Cerebellar nuclear complex (tissue), 1 donor: ENCODE results near the gene ANK3.
A peak's percentile ranks its signal among the peaks of the same experiment; 100 is the strongest.
"Not testable (repeated sequence)": the region's sequence is repeated elsewhere in the genome, so short reads cannot be mapped to it uniquely, and the experiment has no call there.

Experiments
- DNase-seq, 2 experiments: peaks; one replicate each; lab custom pipeline; 2025; lab: John Stamatoyannopoulos, UW

ANK3 gene

DNA sequence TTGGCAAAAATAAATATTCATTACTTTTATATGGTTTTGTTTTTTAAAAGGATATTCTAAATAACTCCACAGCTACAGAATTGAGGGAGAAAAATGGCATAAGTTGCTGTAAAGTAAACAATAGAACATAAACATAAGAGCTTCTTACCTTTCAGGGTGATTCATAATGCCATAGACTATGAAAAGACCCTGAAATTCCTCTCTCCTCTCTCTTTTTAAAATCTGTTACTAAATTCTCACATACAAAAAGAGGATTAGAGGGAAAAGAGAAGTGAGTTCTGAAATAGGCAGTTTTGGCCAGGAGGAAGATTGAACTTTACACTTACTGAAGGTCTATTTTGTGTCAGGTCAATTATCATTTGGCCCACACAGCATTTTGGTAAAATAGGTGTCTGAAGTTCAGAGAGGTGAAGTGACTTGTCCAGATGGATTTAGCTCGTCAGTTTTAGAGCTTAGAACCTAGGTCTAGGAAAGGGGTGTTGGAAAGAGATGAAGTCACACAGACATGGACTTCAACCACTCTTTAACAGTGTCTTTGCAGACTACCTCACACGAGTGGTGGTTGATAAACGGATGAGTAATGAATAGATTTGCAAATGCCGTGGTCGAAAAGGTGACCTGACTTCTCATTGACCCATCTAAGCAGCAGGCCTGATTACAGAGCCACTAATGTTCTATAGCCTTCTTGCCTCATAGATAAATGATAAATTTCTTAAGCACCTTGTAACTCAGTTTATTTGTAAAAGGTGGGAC is 292.7 kb downstream of the ANK3 start:
- no peak for DNase-seq

DNA sequence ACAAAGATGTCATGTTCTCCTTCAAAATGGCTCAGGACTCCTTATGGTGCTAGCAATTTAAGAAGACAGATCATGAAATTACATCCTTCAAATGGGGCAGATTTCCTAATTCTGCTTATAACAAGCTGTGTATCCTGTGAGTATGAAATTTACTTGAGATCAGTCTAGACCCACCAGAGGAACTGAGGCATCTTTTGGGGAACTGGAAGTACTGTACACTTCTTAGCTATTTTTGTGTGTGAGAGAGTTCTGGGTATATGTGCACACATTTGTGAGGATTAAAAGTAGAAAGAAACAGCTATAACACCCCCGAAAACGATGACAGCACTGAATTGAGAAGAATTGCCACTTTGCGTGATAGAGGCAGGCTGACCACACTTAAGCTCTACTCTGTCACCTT is 296.4 kb downstream of the ANK3 start:
- DNase-seq, result no peak

DNA sequence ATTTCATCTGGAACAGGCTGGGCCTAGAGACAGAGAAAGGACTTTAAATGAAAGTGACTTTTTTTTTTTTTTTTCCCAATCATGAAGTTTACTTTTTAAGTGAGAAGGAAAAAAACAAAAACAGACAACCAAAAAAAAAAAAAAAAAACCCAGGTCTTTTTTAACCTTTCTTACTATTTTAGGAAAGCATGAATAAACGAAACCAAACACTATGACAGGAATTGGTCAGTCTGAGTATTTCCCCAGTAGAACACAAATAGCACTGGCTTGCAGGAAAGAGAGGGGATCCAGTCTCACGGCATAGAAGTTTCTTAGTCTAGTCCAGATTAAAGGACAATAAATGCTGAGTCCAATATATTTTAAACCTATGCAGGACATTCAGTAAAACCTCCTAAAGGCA is 302.8 kb downstream of the ANK3 start:
- DNase-seq, result no peak

DNA sequence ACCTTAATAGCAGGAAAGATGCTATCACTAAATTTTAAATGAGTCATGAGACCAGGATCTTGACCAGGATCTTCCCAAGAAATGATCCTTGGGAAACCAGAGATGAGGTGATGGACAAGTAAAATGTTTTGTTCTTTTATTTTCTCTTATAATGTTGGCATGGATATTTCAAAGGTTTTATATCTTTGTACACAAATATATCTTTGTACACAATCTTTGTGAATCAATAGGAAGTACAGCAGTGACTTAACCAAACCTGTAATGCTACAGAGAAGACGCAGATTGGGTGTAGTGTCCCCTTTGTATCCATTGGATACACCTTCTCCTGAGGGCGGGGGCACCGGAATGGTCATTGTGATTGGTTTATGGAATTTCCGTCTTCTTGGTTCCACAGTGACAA is 303.3 kb downstream of the ANK3 start:
- DNase-seq, result no peak

DNA sequence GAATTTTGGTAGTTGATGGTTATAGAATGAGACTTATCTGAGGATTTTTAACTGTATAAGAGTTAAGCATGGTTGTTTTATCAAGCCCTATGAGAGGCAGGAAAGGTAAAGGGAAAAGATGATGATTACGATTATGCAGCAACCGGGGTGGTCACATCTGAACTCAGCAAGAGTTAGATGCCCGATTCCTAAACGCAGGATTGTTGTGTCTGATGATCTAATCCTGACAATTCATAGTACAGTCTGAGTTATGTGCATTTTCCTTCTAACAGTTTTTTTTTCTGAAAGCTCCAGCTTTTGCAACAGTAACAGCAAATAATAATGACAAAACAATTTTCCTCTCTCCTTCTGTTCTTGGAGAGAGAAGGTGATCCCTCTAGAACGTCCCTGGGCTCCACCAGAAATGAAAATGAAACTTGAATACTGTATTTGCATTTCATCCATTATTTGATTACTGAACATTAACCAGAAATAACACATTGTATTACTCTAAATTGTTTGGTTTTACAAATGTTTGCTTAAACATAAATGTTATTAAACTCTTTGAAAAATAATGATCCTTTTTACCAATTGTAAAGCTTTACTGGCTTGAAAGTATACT is 306.8 kb downstream of the ANK3 start:
- DNase-seq, result no peak

DNA sequence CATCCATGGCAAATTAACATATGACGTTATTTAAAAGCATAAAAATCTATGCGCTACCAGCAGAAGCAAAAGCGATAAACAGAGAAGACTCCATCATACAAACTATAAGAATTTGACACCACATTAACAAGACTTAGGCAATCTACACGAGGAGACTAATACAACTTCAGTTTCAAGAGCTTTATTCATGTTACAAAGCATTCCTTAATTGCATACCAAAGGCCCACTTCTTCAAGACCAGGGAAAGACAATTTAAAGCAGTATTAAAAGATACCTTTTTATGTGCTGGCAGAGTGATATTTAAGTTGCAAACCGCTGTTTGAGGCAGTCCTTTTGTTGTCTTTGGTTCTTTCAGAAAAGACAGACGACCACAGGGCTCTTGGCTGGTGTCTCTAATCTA is 307.3 kb downstream of the ANK3 start:
- DNase-seq, result no peak

DNA sequence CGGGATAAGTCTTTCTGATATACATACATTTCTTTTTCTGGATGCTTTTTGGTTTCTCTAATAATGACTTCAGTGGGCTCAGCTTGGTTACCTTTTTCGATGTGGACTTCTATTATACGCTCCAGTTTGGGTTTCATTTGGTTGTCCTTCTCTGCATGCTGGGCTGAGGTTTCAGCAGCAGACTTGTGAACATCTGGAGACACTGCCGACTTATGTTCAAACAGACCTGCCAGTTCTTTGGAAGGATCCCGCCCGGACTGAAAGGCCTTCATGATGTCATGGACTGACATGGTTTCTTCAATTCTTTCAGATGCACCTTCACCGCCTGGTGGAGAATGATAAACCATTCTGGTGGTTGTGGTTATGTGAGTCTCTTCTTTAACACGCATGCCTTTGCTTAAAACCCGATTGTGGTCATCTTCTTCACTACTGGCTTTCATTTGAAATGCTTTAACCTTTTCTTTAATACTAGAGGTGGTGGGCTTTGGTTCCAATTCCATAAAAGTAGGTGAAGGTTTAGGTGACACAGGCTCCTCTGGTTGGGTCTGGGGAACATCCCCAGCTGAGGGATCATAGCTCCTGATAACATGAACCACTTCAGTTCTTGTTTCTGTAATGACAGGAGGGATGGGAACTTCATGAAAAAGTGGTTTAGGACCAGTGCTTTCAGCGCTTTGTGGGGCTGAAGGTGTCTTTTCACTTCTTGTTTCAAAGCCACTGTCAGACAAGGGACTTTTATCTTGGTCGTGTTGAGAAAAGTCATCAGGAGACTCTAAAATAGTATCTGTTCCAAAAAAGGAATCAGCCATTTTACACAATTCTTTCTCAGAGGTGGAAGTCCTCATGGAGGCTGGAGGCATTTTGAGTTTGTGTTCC is 315.7 kb downstream of the ANK3 start:
- no peak for DNase-seq

DNA sequence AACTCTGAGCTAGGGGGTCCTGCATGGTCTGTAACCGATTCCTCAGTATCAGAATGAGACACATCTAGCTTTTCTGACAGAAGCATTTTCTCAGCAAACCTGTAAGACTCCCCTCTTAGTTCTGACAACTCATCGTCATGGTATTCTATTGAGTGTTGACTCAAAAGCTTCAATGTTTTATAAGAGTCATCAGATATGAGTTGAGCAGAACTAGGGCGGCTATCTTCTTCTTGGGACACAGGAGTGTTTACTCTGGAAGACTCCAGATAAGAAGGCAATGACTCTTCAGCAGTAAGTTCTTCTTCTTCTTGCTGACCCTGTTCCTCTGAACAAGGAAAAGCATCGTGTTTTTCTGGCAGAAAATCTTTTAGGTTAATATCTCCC is 316.3 kb downstream of the ANK3 start:
- no peak for DNase-seq

DNA sequence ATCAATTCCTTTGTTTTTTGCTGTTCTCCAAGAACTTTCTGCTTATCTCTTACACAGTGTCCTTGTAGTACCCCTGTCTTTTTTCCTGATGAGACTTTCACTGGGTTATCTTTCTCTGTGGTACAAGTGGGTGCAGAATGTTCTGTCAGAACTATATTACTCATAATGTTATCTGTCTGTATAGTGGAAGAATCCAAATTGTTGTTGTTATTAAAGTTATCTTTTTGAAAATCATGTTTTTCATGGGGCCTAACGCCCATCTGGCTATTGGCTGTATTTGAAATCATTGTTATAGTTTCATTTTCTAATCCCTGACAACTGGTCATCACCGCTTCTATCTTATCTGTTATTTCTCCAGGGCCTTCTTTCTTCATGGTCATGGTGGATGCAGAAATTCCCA is 320.4 kb downstream of the ANK3 start:
- no peak for DNase-seq

DNA sequence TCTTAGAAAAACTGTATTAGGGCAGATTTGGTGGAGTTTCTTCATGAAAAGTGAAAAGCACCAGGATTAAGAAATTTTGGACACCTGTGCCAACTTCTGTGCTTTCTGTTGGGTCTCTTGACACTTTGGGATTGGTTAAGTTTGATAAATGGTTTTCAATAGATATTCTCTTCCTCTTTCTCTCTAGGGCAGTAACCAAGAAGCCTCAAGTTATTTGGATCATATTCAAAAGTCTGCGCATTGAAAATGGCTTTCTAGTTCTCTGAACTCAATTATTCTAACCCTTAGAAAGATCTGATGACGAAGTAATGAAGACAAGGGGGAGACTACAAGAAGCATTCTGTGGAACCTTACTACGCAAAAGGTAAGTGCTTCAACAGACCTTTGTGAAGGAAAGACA is 339.3 kb downstream of the ANK3 start:
- no peak for DNase-seq

DNA sequence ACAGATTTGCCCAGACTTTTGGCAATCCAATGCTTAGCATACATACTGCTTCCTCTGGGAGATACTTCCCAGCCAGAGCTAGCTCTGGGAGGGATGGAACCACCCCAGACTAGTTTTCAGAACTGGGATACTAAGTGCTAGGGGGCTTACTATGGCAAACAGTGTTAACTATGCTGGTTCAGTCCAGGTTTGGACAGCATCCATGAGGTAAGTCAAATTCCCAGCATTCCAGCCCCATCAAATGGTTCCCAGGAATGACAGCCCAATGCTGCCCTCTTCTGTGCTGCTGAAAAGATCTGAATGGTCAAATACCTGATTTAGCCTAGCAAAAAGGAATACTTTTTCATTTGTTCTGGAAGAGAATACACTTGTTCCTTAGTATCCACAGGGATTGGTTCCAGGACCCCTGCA is 341.6 kb downstream of the ANK3 start:
- DNase-seq, result peak in 1 of 2 experiments; percentile 23

DNA sequence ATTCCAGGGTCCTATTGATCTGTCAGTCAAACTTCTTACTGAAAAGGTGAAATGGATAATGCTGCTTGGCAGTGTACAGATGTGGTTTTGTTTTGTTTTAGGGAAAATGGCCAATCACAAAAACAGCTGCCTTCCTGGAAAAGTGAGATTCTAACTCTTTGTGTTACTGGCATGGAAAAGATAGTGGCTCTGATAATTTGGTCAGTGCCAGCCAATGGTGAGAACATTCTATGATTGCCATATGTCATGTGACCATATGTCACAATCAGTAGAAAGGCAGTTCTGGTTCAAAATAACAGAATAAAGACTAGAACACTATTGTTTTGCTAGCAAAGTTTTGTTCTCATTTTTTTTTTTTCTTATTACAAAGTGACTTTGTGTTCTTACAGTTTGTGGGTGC is 344.1 kb downstream of the ANK3 start:
- no peak for DNase-seq

DNA sequence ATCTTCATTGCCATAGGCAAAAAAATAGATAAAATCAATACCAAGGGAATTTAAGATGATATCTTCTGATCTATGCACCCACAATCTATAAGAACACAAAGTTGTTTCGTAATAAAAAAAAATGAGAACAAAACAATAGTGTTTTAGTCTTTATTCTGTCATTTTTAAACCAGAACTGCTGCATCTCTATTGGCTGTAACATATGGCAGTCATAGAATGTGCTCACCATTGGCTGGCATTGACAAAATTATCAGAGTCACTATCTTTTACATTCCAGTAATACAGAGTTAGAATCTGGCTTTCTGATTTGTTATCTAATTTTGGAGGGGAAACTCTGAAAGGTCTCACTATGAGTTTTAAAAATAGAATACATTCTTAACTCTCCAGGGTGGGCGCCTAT is 344.7 kb downstream of the ANK3 start:
- DNase-seq, result no peak

DNA sequence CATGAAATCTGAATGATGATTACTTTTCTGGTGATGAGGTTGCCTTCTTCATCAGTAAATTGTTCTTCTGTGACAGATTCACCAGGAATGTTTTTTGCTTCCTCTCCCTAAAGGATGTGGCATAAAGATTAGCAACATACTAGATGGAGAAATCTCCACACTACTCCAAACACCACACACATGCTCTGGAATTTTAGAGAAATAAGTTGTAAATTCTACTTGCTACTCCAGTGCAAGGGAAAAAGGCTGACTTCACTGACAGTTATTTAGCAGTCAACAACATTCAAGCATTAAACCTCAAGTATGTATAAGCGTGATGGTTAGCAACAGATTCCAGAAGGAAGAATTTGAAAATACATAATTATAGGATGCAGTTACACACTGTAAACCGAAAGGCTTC is 345.4 kb downstream of the ANK3 start:
- no peak for DNase-seq

DNA sequence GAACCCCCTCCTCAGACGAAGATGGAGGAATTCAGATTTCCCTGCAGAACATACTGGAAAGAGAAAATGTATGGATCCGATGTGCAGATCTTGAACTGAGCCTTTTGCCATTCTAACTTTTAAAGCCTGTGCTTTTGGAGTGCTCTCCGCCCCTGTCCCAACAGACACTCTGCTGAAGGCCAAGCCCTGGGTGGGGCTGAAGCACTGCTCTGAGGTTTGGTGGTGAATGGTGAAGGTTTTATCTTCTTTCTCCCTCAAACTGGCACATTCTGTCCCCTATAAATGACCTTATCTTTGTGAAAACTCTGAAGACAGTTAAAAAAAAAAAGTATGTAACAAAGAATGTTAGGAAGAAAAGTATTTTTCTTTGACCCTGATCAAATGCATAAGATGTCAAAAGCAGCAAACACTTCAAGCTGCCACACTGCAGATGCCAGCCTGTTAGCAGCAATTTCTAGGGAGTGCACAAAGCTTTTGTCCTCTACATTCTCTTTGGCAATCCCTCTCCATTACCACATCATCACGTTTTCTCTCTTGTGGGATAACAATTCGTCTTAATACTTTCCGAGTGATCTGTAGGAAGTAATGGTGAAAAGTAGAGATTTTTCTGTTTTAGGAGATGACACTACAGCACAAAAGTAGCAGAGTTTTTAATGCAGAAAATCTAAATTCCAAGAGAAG is 346.0 kb downstream of the ANK3 start:
- no peak for DNase-seq

DNA sequence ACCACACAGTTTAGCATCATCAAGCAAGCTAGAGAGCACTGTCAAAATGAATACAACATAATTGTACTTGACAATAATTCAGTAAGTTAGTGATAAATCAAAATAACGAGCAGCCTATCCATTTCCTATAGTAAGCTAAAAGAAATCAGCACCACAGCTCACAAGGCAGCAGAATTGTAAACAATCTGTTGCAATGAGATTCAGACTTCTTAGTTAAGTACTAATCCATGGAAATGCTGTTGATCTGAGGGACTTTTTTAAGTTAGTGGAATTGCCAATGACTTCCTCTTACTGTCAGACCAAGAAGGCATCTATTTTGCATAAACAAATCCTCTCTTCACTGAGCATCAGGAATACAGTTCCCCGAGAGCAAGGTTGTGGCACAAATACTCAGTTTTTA is 346.8 kb downstream of the ANK3 start:
- no peak for DNase-seq

DNA sequence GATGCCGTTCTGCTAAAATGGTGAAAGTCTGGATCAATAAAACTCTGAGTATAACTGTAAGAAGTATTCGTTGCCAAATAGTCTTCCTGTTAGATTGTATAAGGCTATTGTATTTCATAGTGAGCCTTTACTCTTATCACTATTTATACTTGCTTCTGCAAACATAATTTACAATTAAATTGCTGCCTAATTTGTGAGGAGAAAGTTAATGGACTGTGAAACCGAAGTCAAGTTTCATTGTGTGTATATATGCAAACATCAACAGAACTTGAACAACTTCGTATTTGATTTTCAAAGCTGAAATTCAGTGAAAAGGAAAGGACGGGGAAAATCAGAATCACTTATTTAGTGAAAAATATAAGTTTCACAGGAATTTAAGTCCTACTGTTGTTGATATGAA is 347.4 kb downstream of the ANK3 start:
- no peak for DNase-seq

DNA sequence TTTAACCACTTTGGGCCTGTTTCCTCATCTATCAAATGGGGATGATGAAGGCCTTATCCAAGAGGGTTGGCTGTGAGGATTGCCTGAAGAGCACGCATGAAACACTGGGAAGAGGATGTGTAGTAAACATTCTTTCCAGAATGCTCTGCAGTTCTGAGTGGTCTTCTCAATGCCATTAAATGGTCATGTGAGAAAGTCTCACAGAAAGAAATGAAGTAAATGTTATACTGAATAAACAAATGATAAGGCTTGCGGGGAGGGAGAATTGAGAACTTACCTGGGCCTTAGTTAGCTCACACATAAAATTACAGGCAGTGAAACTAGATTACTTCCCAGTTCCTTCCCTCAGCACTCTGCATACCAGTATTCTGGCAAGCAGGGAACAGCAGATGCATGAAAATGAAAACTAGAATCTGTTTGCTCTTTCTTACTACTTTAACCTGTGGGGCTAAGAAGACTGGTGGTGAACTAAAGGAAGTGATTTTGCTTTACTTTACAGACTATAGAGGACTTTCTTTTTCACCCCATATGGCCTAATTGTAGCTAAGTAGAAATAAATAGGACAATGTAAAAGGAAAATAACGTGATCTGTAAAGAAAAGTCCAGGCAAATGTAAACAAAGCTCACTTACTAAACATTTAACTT is 348.1 kb downstream of the ANK3 start:
- DNase-seq, result no peak

DNA sequence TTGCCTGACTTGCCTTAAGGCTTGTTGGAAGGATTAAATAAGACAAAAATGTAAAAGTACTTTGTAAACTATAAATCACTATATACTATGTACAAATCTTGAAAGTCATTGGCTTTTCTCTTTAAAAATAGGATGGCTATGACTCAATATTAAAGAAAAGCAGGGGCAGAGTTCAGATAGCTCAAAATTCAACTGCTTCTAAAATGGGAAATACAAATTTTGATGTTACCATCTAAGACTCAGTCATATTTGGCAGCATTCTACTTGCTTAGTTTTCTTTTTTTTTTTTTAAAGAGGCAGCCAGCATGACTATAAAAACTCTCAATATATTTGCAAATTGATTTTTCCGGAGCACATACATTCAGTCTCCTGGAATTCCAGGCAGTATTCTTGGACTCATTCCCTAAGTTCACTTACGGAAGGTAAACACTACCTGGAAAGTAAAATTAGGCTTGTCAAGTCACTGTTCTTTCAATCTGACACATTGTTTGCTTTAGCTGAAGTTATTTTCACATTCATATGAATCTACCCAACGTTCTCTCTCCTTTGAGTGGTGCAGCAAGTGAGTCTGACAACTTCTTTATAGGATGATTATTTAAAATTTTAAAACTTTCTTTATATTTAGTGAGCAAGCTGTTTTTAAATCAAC is 349.5 kb downstream of the ANK3 start:
- DNase-seq, result no peak

DNA sequence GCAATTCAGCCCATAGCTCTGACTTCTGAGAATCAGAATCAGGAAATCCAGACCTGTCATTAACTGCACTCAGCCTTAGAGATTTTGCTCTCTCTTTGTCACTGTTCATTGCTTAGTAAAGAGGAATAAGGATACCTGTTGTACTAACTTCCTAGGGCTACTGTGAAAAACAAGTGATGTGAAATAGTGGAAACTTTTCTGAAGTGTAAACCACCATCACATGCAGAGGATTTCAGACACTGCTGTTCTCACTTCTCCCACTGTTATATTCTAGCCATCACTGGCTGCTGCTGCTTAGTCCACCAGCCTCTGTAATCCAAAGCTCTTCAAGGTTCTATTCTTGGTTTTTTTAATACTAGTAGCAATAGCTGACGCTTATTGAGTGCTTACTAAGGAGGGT is 353.7 kb downstream of the ANK3 start:
- no peak for DNase-seq

DNA sequence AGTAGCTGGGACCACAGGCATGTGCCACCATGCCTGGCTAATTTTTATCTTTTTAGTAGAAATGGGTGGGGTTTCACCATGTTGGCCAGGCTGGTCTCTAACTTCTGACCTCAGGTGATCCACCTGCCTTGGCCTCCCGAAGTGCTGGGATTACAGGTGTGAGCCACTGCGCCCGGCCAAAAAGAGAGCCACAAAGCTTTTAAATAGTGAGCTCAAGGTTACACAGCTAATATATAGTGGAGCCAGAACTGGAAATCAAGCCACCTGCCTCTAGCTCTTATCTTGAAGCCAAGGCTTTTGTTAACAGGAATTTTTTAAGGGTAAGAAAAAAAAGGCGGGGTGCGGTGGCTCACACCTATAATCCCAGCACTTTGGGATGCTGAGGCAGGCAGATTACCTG is 354.3 kb downstream of the ANK3 start:
- DNase-seq, result not testable (repeated sequence)
